SIG-M5 (cell line): ENCODE measurements around the gene ANK2.

ENCODE experiments used
- DNase-seq: peaks from one replicate; lab custom pipeline; 2025; lab: John Stamatoyannopoulos, UW

The ANK2 gene

GRCh38 chr4:113049421-113050370 lies at the start of gene ANK2:
Gene ANK2 (plus strand): TSS chr4:113049653. CDS start chr4:113049729, 76 bp downstream.
- DNase-seq, result no peak

DNA sequence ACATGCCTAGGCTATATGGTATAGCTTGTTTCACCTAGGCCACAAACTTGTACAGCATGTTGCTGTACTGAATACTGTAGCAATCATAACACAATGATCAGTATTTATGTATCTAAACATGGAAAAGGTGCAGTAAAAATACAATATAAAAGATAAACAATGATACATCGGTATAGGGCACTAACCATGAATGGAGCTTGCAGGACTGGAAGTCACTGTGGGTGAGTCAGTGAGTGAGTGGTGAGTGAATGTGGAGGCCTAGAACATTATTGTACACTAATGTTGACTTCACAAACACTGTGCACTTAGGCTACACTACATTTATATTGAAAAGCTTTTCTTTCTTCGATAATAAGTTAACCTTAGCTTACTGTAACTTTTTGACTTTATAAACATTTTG lies 45.6 kb upstream of the ANK2 start:
- no peak for DNase-seq

DNA sequence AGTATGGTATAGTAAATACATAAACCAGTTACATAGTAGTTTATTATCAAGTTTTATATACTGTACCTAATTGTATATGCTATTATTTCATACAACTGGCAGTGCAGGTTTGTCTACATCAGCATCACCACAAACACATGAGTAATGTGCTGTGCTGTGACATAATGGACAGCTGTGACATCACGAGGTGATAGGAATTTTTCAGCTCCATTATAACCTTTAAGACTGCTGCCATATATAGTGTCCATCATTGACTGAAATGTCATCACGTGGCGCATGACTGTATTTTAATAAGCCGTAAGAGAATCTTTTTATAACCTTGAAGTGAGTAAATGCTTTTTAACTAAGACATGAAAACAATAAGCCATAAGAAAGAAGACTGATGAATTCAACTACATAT lies 44.8 kb upstream of the ANK2 start:
- DNase-seq, result no peak

DNA sequence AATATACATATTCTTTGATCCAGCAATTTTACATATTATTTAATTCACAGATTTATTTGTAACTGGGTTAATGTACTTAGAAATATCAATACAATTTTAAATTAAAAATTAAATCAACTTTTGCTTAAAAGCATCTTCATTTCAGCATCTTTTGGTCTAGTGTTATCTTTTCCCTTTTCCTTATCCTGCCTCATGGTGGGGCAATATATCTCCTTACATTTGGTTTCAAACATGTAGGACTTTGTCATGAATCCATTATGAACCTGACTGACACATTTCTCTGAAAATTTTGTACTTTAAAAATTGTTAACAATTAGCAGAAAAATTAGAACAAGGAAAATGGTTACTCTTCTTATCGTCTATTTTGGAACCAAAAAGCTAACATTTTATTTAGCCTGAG lies 42.8 kb upstream of the ANK2 start:
- DNase-seq, result no peak

GRCh38 chr4:113007151-113007550 lies 42.3 kb upstream of the ANK2 start:
- no peak for DNase-seq

GRCh38 chr4:113008135-113008534 lies 41.3 kb upstream of the ANK2 start:
- DNase-seq, result no peak

- DNase-seq, result no peak
Measured at GRCh38 chr4:113008716-113009115, 40.7 kb upstream of the ANK2 start.

DNA sequence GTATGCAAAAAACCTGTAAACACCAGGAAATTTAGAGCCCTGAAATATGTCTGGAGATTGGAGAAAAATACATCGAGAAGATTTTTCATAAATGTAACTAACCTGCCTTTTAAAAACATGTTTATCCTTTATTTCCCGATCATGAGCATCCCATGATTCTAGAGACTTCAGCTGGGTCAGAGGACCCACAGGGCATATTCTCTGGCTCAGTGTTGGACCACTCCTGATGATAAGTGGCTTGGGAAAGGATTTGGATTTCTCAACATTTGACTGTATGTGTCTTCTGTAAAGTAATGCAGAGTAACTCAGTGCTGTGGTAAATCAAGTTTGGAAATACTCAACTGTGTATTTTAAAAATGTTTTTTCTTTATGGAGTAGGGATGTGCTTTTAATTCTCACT lies 40.0 kb upstream of the ANK2 start:
- DNase-seq, result no peak

DNA sequence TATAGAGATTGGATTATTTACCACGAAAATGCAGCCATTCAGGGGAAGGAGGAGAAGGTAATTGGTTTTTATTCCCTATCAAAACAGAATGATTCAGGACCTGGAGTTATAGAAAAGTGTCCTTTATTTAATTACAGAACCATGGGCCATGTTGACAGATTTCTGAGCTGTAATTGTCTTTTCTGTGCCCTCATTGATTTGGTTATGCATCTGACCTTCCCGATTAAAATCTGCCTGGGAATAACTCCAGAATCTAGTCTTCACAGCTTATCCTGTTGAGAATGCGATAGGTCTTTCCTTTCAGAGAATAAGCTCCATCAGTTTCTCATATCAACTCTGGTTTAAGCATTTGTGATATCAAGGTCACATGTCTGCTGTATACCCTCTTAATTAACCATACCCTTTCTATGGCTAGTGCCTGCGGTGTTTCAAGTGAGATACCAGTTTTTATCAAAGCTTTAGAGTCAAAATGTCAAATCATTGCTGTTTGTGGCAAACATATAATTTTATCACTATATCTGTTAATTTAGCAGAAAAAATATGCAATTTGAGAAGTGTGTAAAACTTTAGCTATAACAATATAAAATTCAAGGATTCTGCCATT lies 37.2 kb upstream of the ANK2 start:
- DNase-seq, result no peak

DNA sequence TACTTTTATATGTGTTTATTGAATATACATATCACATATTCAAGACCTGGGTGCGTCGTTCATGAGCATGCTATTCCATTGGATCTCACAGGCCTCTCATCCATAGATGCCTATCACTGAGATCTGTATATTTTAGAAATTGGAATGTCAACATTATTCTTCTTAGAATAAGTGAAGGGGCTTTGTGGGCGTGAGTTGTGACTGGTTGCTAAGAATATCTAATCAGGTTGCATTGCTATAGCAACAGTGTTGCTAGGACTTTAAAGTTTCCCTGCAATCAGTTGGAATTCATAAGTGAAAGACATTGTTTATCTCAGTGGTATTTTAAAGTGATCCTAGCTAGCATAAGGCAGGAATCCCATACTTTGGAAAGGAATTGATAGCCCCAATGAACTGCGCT lies 36.7 kb upstream of the ANK2 start:
- DNase-seq, result no peak

DNA sequence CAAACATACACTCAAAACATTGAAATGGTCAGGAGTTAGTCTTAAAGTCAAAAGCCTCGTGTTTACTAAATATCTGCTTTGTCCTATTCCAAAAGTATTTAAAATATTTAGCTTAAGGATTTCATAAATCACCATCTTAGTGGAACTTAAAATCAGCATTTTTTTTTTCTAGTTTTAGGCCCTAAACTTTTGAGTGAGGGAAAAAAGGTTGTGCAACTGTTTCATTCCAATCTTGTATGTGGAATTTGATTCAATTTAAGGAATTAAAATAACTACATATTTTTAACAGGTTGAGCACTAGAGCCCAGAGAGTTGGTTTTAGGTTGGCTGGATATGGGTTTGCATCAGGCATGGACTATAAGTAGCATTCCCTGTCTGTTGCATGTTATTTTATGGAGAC lies 35.7 kb upstream of the ANK2 start:
- DNase-seq, result no peak

- DNase-seq, result no peak
Measured at GRCh38 chr4:113016377-113016776, 33.1 kb upstream of the ANK2 start.

DNA sequence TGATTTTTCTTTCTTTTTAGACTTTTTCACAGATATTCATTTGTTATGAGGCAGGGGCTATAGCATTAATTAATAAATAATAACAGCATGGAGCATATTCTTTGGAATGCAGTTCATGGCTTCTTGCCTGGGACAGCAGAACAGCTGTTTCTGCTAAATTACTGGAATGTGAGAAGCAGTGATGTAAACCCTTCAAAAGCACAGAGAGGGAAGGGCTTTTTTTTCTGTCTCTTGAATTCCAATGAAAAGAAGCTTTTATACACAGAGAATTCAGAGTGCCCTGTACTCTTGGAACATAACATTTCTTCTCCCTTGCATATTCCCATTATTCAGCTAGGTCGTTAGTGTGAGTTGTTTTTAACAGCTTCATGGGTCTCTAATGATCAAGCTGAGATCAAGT lies 28.5 kb upstream of the ANK2 start:
- no peak for DNase-seq

DNA sequence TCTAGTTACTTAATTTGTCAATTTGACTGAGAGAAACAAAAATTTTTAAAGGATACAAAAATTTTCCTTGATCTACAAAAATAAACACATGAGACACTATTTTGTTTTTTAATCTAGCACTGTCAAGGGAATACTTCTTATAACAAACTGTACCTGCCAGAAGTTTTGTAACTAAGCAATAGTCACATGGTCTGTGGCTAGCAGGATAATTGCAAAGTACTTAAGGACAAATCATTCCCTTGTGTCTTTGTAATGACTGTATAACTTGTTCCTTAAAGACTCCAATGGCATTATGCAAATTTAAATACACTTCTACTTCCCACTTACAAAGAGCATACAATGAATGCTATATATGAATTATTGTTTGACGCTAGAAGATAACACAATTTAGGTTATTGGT lies 25.1 kb upstream of the ANK2 start:
- no peak for DNase-seq

GRCh38 chr4:113025416-113025815 lies 24.0 kb upstream of the ANK2 start:
- DNase-seq, result no peak

DNA sequence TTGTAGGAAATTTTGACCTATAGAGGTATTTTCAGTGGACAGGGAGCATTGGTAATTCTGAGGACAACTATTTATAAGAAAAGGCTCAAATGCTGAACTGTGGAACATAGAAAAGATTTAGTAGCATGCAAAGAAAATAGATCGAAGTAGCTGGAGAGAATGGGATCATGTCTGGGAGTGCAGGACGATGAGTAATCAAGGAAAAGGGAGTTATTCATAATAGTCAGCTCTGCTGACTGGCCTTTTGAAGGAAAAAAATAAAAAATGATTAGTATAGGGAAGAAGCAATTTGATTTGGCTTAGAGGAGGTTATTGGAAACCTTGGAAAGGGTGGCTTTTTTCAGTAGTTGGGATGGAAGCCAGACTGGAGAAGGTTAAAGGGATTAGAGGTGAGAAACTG lies 22.9 kb upstream of the ANK2 start:
- DNase-seq, result no peak

GRCh38 chr4:113028074-113028473 lies 21.4 kb upstream of the ANK2 start:
- no peak for DNase-seq

- no peak for DNase-seq
Measured at GRCh38 chr4:113031212-113031611, 18.2 kb upstream of the ANK2 start.

DNA sequence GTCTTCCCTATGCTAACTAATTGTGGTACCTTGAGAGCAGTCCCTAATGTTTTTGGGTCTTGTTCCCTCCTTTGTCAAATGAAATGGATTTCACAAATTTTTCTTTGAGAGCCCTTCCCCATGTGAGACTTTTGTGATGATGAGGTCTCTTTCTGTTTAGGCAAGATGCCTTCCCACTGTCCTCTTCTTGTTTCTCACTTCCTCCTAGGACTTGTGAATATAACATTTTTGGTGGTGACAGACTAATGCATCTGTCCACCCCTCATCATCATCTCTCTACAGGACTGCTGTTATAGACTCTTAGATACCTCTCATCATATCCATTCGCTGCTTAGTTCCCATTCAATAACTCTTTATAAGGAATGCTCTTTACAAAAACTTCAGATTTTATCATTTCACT lies 8.7 kb upstream of the ANK2 start:
- DNase-seq, result no peak

DNA sequence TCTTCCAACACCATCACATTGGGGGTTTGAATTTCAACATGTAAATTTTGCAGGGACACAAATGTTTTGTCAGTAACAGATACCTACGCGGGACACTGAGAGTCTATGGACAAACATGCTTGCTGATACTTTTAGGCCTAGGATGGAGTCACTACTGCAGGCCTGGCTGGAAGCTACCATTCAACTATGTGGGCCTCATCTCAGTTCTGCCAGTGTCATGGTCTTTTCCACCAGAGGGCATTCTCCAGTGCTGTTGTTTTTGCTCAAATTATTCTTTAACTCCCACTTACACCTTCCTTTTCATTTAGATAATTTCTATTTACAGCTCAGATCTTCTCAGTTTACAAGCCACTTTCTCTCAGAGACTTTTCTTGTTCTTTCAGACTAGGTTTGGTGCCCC lies 7.0 kb upstream of the ANK2 start:
- DNase-seq, result no peak

GRCh38 chr4:113043591-113043990 lies 5.9 kb upstream of the ANK2 start:
- no peak for DNase-seq

- no peak for DNase-seq
Measured at GRCh38 chr4:113050371-113050755, 910 bp downstream of the ANK2 start.

DNA sequence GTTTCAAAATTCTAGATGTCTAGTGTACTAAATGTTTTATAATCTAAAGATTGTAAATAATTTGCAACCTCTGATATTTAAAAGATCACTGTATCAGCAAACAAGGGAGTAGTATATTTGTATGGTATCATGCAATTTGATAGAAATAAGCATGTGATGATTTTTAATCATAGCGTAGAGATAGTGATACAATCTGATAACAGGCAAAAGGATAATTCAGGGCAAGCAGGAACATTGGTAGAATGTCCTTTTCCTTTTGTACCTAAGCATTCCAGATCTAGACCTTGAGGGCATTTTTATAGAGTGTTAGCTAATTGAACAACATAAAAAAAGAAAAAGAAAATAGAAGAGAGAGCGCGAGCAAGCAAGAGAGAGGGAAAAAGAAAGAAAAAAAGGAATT lies 1.4 kb downstream of the ANK2 start:
- no peak for DNase-seq

GRCh38 chr4:113051361-113051760 lies 1.9 kb downstream of the ANK2 start:
- no peak for DNase-seq
